Right lobe of liver (tissue), 6 donors: ENCODE data around the gene RAP1A. TPM values are rescaled to one million over a fixed set of nuclear protein-coding genes. Genes with fewer than 3 reads are reported as not detected.
A peak's percentile ranks its signal among the peaks of the same experiment; 100 is the strongest.

ENCODE experiments used
- ATAC-seq, 4 donors: fragments of 200-7000 bp; cut with Tn5 transposase; one replicate each; pipeline ENCODE4 v1.9.1; 2020; ENCODE audit warnings: mild to moderate bottlenecking in 4 of 4, moderate library complexity in 4 of 4
- DNase-seq, 3 donors: peaks; one replicate each; pipeline ENCODE4 v3.0.0-alpha.2; 2020
- H3K27ac ChIP-seq, 3 donors: fragments of 200-600 bp; one replicate each; pipeline ENCODE4 v1.8.0; 2022
- H3K27me3 ChIP-seq, 2 donors: fragments of 200-600 bp; one replicate each; pipeline ENCODE4 v1.8.0; 2022
- H3K36me3 ChIP-seq, 4 donors: fragments of 200-600 bp; sonication (generic) in 1 of 4; one replicate each; pipeline versions ENCODE4 v1.5.1 to v1.8.0; 2017 to 2022; ENCODE audit warnings: control low read depth in 1 of 4
- H3K4me1 ChIP-seq, 4 donors: fragments of 200-600 bp; sonication (generic) in 1 of 4; one replicate each; pipeline versions ENCODE4 v1.5.1 to v1.8.0; 2017 to 2022; ENCODE audit warnings: control low read depth in 1 of 4
- H3K4me3 ChIP-seq, 3 donors: fragments of 200-600 bp; one replicate each; pipeline ENCODE4 v1.8.0; 2022
- H3K9me3 ChIP-seq, 4 donors: fragments of 200-600 bp; sonication (generic) in 1 of 4; one replicate each; pipeline versions ENCODE4 v1.5.1 to v1.8.0; 2017 to 2022; ENCODE audit warnings: control low read depth in 1 of 4
- POLR2A ChIP-seq: fragments of 450-650 bp; IDR thresholded peaks from one replicate; pipeline ENCODE4 v1.6.1; 2017; ENCODE audit warnings: antibody characterized with exemption, mild to moderate bottlenecking
- WGBS: methylation state at CpG from one replicate; pipeline ENCODE4 v1.1.6; 2018; ENCODE audit warnings: low coverage, low lambda C conversion rate; ENCODE audit not compliant: insufficient coverage; ENCODE audit errors: missing lambda C conversion rate; 5-methylcytosine and 5-hydroxymethylcytosine counted together
- intact Hi-C, 2 donors: fragments of 100-400 bp; cut with DNase I; formaldehyde crosslinking; loops; one replicate each; pipeline versions ENCODE4 v1.11.2 to v1.14.1; 2022
- total RNA-seq, 6 experiments: library from RNA; depleted of rRNA in 2 of 6; stranded (reverse); fragments of >200 nt in 2 of 6; fragmentation: NEBNext Ultra II Directional in 3 of 6; extraction: Animal tissue kit (Norgen Biotek cat#: 25700) in 3 of 6; gene quantifications; one replicate each; pipeline versions ENCODE4 v1.1.0 to v1.2.4, GENCODE V29; 2016 to 2023
- TF ChIP-seq, protein P1 (sequence below), 4 donors: fragments of 200-600 bp in 3 of 4; fragments of 450-650 bp in 1 of 4; IDR thresholded peaks; one replicate each; pipeline versions ENCODE4 v1.5.1 to v1.8.0; 2016 to 2022; ENCODE audit warnings: antibody characterized with exemption in 4 of 4, mild to moderate bottlenecking in 2 of 4
- donor health status: DM: no; HTN: yes; CAD: no.
- donor health status: DM: no; HTN: no; CAD: no.
- donor health status: DM: no; HTN: no; CAD: no.
- donor health status: DM: no; HTN: yes; CAD: no.
- donor health status: DM: no; HTN: yes; CAD: no.

Gene RAP1A
- total RNA-seq, 6 experiments from 2014 or later = 25.9 to 53.8 (median 33.3) TPM

DNA sequence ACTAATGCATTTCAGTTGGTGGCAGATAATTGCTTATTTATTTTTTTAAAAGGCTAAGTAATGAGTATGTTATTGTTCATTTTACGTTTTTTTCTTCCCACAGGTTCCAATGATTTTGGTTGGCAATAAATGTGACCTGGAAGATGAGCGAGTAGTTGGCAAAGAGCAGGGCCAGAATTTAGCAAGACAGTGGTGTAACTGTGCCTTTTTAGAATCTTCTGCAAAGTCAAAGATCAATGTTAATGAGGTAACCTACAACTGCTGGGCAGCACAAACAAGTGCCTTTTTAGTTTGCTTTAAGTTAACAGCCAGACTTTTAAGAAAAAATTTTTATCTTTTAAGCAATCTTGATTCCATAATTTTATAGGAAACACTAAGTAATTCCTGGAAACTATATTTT, 84.7 kb downstream of the RAP1A start:
- ATAC-seq = peak; percentile 74 to 95 (median 80)
- Histone ChIP-seq H3K36me3 (peaks cover 0 to 26% (median 9%) of the 10 kb centered on the region in 4 donors), H3K27ac (peak overlapping the region in 1 of 3 donors; percentile 57), H3K4me1 (peaks cover 0 to 9% (median 2%) of the 10 kb centered on the region in 4 donors), H3K9me3 (no peaks in the 10 kb centered on the region), H3K4me3 (no peak overlapping the region), H3K27me3 (no peaks in the 10 kb centered on the region)
- intact Hi-C loops = no loop called here
- TF ChIP-seq, protein P1, sequence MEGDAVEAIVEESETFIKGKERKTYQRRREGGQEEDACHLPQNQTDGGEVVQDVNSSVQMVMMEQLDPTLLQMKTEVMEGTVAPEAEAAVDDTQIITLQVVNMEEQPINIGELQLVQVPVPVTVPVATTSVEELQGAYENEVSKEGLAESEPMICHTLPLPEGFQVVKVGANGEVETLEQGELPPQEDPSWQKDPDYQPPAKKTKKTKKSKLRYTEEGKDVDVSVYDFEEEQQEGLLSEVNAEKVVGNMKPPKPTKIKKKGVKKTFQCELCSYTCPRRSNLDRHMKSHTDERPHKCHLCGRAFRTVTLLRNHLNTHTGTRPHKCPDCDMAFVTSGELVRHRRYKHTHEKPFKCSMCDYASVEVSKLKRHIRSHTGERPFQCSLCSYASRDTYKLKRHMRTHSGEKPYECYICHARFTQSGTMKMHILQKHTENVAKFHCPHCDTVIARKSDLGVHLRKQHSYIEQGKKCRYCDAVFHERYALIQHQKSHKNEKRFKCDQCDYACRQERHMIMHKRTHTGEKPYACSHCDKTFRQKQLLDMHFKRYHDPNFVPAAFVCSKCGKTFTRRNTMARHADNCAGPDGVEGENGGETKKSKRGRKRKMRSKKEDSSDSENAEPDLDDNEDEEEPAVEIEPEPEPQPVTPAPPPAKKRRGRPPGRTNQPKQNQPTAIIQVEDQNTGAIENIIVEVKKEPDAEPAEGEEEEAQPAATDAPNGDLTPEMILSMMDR (IDR thresholded peaks at IDR 0.05) = no peak
- TF ChIP-seq POLR2A = no peak
- no peak for DNase-seq
- 41% methylated on average over 2 of the region's 2 CpGs for WGBS

DNA sequence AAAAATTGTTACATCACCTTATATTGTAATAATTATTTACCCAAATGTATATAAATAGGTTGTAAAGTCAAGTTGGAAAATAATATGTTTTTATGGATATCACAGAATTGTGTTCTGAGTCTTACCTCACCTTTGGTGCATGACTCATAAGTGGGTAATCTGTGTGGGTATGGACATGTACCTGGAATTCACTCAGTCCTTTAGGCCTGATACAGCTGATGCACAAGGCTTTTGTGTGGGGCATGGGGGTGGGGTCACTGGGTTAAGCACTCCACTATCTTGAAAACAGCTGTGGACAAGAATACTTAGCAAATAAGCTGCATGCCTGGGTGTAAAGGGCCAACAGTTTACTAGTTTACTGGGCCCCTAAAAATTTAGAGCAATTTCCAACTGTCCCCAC, 85.2 kb downstream of the RAP1A start:
- no peaks in the 10 kb centered on the region for H3K9me3 ChIP-seq
- intact Hi-C loops = no loop called here
- peaks cover 0 to 9% (median 2%) of the 10 kb centered on the region in 4 donors for H3K4me1 ChIP-seq
- DNase-seq (no peak), ATAC-seq (peak in 1 of 4 donors; percentile 86)
- H3K4me3 ChIP-seq = no peak overlapping the region
- TF ChIP-seq, protein P1 (IDR thresholded peaks at IDR 0.05) = no peak
- TF ChIP-seq POLR2A = no peak
- H3K27ac ChIP-seq = peak overlapping the region in 1 of 3 donors; percentile 57
- peaks cover 0 to 26% (median 7%) of the 10 kb centered on the region in 4 donors for H3K36me3 ChIP-seq
- no peaks in the 10 kb centered on the region for H3K27me3 ChIP-seq

DNA sequence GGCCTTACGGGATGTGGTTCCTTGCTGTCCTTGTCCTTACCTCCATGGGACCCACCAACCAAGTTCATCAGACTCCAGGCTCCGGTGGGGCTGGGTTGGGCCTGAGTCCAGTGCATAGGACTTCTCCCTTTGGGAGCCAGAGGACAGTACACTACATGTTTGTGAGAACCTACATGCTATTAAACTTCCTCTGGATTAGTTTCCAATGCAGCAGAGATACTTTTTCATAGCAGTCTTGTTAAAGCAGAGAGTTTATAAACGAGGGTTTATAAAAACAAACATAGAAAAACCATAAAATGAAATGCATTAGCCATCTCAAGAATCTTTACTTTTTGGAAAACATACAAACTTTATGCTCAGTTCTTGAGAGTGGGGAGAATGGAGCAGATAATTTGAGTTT, 86.3 kb downstream of the RAP1A start:
- no peaks in the 10 kb centered on the region for H3K27me3 ChIP-seq
- WGBS = 42% methylated on average over 1 of the region's 3 CpGs
- peaks cover 0 to 15% (median 2%) of the 10 kb centered on the region in 4 donors for H3K36me3 ChIP-seq
- TF ChIP-seq, protein P1 (IDR thresholded peaks at IDR 0.05) = no peak
- TF ChIP-seq POLR2A = no peak
- no peaks in the 10 kb centered on the region for H3K9me3 ChIP-seq
- ATAC-seq (no peak), DNase-seq (no peak)
- intact Hi-C loops = no loop called here
- peaks cover 0 to 9% (median 2%) of the 10 kb centered on the region in 4 donors for H3K4me1 ChIP-seq
- H3K4me3 ChIP-seq = no peak overlapping the region
- H3K27ac ChIP-seq = no peak overlapping the region

DNA sequence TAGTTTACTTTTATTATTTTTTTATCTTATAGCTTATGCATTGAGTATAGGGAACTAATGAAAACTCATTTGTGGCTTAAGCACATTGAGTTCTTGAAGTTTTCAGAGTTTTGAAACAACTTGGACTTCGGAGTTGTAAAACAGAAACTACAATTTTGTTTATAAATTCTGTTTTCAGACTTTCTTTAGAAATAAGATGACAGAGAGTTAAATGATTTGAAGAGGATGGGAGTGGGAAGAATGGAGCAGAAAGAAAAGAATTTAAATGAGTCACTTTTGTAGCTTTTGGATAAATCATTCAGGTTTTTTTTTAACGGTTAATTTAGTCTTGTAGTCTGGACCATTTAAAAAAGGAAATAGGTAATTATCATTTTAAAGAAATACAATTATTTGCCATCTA, 87.3 kb downstream of the RAP1A start:
- H3K36me3 ChIP-seq = peaks cover 0 to 12% (median 2%) of the 10 kb centered on the region in 4 donors

More for the DNA sequence above, 87.3 kb downstream of the RAP1A start:
- no peak overlapping the region for H3K4me3 ChIP-seq
- WGBS = 76% methylated on average over 2 of the region's 2 CpGs
- DNase-seq (no peak), ATAC-seq (no peak)
- H3K27me3 ChIP-seq = no peaks in the 10 kb centered on the region
- peaks cover 0 to 9% (median 2%) of the 10 kb centered on the region in 4 donors for H3K4me1 ChIP-seq
- no peak overlapping the region for H3K27ac ChIP-seq
- intact Hi-C loops = no loop called here
- TF ChIP-seq POLR2A = no peak
- TF ChIP-seq, protein P1 (IDR thresholded peaks at IDR 0.05) = no peak
- H3K9me3 ChIP-seq = no peaks in the 10 kb centered on the region
